A549 (cell line): ENCODE data around the gene GOLPH3.

Experiments
- CTCF ChIP-seq: fragments of >200 bp; sonication (Bioruptor Twin); formaldehyde crosslinking; IDR thresholded peaks from 3 replicates; pipeline ENCODE4 v1.5.1; 2016
- HDAC2 ChIP-seq: fragments of 200-600 bp; sonication (generic); IDR thresholded peaks from 2 replicates; pipeline ENCODE4 v1.6.1; 2016
- MAFK ChIP-seq: fragments of 450-650 bp; IDR thresholded peaks from 2 replicates; pipeline ENCODE4 v1.6.1; 2014; ENCODE audit not compliant: partially characterized antibody
- MAX ChIP-seq: IDR thresholded peaks from 2 replicates; pipeline ENCODE4 v1.6.1; 2012
- PBX3 ChIP-seq: IDR thresholded peaks from 2 replicates; pipeline ENCODE4 v1.6.1; 2012
- POLR2A ChIP-seq: IDR thresholded peaks from 2 replicates; pipeline ENCODE4 v1.6.1; 2012; ENCODE audit warnings: mild to moderate bottlenecking, low read length
- SMC3 ChIP-seq: fragments of >200 bp; sonication (Bioruptor Twin); formaldehyde crosslinking; IDR thresholded peaks from 3 replicates; pipeline ENCODE4 v1.6.1; 2018; ENCODE audit warnings: inconsistent platforms

- 0 out of 2 replicates have a peak, but pooled peaks have one; percentile 66 for TF ChIP-seq HDAC2
- TF ChIP-seq CTCF = no peak
- no peak for TF ChIP-seq POLR2A
- no peak for TF ChIP-seq SMC3
- TF ChIP-seq MAFK = no peak
- TF ChIP-seq MAX = no peak
- TF ChIP-seq PBX3 = no peak
Observed at GRCh38 chr5:32187675-32188074, 13.6 kb upstream of the GOLPH3 start.
